ENCODE data around the gene NPAS1.

GRCh38 chr19:47065242-47065641, 45.6 kb downstream of the NPAS1 start:
- TF ChIP-seq, protein P1, sequence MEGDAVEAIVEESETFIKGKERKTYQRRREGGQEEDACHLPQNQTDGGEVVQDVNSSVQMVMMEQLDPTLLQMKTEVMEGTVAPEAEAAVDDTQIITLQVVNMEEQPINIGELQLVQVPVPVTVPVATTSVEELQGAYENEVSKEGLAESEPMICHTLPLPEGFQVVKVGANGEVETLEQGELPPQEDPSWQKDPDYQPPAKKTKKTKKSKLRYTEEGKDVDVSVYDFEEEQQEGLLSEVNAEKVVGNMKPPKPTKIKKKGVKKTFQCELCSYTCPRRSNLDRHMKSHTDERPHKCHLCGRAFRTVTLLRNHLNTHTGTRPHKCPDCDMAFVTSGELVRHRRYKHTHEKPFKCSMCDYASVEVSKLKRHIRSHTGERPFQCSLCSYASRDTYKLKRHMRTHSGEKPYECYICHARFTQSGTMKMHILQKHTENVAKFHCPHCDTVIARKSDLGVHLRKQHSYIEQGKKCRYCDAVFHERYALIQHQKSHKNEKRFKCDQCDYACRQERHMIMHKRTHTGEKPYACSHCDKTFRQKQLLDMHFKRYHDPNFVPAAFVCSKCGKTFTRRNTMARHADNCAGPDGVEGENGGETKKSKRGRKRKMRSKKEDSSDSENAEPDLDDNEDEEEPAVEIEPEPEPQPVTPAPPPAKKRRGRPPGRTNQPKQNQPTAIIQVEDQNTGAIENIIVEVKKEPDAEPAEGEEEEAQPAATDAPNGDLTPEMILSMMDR (IDR thresholded peaks at IDR 0.05) = no peak
- TF ChIP-seq EZH2phosphoT487 (IDR thresholded peaks at IDR 0.05) = no peak
